HG02623 (cell line): ENCODE results near the gene GPR17.

Experiments
- ATAC-seq: cut with Tn5 transposase; IDR thresholded peaks from one replicate; pipeline ENCODE4 v1.9.1; 2021; ENCODE audit warnings: moderate library complexity; ENCODE audit not compliant: unreplicated experiment

Gene GPR17

DNA sequence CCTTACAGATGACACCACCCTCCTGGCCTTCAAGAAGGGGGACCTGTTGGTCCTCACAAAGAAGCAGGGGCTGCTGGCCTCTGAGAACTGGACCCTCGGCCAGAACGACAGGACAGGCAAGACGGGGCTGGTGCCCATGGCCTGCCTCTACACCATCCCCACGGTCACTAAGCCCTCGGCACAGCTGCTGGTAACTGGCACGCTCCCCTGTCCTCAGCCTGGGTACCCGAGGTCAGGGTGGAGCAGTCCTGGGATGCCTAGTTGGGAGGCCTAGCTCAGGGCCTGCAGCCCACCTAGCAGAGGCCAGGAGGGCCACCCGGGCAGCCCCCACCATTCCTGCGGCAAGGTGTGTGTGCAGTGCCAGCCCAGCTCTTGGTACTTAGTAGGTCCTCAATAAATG is 16.3 kb upstream of the GPR17 start:
- no peak for ATAC-seq

- no peak for ATAC-seq
Observed at GRCh38 chr2:127630096-127630863, 15.7 kb upstream of the GPR17 start.

- no peak for ATAC-seq
Observed at GRCh38 chr2:127630864-127631540, 15.0 kb upstream of the GPR17 start.

- no peak for ATAC-seq
Observed at GRCh38 chr2:127631541-127631996, 14.4 kb upstream of the GPR17 start.

- no peak for ATAC-seq
Observed at GRCh38 chr2:127631997-127632581, 13.9 kb upstream of the GPR17 start.

GRCh38 chr2:127632592-127633489 is 13.1 kb upstream of the GPR17 start:
- no peak for ATAC-seq

DNA sequence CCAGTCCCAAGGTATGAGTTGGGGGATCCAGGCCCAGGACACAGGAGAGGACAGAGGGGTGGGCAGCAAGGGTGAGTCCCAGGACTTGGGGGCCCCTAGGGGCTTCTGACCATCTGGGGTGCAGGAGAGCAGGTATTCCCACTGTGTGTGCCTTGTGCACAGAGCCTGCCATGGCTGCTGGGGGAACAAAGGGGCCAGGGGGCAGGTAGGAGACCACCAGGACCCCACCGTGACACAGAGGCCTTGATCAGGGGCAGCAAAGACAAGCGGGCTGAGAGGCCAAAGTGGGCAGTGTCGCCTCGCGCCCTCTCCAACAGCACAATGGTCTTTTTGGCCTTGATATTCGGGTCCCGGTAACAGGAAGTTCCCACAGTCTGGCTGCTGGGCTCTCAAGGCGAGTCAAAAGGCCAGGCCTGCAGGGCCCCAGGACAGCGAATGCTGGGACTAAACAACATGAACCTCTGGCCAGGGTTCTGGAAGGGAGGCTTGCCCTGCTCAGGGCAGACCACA is 12.3 kb upstream of the GPR17 start:
- ATAC-seq: no peak

DNA sequence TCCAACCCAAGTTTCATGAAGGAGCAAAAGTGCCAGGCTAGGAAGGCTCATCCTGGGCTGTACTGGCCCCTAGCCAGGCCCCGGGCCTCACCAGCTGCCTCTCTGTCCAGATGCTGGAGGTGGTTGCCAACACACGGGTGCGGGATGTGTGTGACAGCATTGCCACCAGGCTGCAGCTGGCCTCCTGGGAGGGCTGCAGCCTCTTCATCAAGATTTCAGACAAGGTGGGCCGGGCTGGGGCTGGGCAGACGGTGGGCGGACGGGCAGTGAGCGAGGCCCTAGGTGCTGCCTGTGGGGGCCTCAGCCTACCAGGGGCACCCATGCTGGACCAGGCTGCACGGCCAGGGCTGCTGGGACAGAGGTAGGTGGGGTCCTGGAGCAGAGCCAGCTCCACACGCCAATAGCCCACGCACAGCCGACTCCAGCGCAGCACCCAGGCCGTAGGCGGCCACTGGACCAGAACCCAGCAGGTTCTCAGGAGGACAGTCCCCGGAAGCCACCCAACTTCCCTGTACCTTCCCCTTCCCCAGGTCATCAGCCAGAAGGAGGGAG is 11.8 kb upstream of the GPR17 start:
- ATAC-seq: no peak

- ATAC-seq: no peak
Observed at GRCh38 chr2:127634626-127635379, 11.2 kb upstream of the GPR17 start.

GRCh38 chr2:127635380-127636237 is 10.3 kb upstream of the GPR17 start:
- ATAC-seq: no peak

- ATAC-seq: no peak
Observed at GRCh38 chr2:127636248-127637235, 9.4 kb upstream of the GPR17 start.

GRCh38 chr2:127637236-127637630 is 8.7 kb upstream of the GPR17 start:
- no peak for ATAC-seq

DNA sequence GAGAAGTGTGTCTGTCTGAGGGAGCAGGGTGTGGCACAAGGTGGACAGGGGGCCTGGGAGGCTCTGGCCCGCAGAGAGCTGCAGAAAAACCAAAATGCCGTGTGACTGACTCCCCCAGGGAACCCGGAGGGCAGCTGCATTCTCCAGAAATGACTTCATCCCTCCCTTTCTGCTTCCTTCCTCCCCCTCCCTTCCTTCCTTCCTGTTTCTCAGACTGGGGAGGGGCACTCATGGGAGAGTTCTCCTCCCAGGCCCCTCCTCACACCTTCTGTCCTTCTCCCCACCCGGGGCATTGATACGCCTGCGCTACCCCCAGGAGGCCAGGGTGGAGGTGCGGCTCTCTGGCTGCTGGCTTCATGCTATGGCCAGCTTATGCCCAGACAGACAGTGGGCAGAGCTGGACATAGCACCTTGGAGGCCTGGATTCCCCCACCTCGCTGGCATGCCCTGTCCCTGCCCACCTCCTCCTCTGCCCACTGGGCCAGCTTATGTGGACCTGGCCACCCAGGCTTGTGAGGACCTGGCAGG is 8.2 kb upstream of the GPR17 start:
- no peak for ATAC-seq

GRCh38 chr2:127638361-127639110 is 7.4 kb upstream of the GPR17 start:
- no peak for ATAC-seq

GRCh38 chr2:127639111-127639474 is 6.9 kb upstream of the GPR17 start:
- ATAC-seq: no peak

DNA sequence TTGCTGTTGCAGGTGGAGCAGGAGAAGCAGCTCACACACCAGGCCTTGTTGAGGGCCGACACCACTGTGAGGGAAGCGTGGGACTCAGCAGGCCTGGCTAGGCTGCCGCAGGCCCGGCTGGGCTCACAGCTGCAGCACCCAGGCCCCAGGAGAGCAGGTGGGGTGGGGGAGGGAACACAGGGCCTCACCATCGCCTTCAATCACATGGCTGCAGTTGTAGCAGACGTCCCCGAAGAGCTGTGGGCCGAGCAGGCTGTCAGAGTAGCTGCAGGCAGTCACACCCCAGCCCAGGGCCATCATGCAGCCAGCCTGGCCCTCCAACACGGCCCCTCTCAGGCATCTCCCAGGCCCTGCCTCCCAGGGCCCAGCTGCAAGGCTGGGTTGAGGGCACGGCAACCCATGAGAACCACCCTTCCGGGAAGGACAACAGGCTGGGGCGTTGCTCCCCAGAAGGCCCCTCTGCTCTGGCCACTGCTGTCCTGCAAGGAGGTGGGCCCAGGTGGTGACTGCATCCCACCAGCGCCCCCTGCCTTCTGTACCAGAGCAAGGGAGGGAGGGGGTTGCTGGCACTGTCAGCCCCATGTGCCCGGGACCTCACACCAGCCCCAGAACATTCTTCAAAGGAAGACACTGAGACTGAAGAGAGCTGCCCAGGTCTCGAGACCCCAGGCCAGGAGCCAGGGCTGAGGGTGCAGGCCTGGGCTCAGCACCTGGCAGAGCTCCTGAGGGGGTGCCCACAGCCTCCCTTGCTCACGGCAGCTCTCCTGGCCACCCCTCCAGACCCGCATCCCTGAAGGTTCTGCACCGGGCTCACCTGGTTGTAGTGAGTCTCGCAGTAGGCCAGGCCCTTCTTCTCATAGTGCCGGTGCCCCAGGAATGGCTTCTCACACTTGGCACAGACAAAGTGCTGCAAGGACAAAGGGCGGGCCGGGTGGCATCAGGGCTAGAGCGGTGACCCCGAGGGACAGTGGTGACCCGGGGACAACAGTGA is 5.6 kb upstream of the GPR17 start:
- no peak for ATAC-seq
